ENCODE results near the gene OSBPL6. TPM values are rescaled to one million over a fixed set of nuclear protein-coding genes. Genes with fewer than 3 reads are reported as not detected.

Gene OSBPL6
- total RNA-seq, 1 experiment from 2014 or later: 4.6 TPM

- H4K5ac ChIP-seq (ENCODE audit: insufficient read length, low read depth, low read length): no peak overlapping the region
- H3K27ac ChIP-seq (ENCODE audit: insufficient read length, low read depth, low read length): no peak overlapping the region
- H3K27me3 Mint-ChIP-seq (ENCODE audit: low read depth): peaks cover 70% of the 10 kb centered on the region
- no peak overlapping the region for H3K14ac ChIP-seq (ENCODE audit: insufficient read depth, low read length)
- H2BK12ac ChIP-seq (ENCODE audit: insufficient read length, low read depth, low read length): no peak overlapping the region
- H3T11ph ChIP-seq (ENCODE audit: low read length): no peak overlapping the region
- no peak overlapping the region for H2AFZ ChIP-seq (ENCODE audit: low read length)
- H3K9me3 ChIP-seq (ENCODE audit: control insufficient read depth, low read depth, low read length): no peaks in the 10 kb centered on the region
- H3K4me3 Mint-ChIP-seq: no peak overlapping the region
- no peak overlapping the region for H2AK5ac ChIP-seq (ENCODE audit: insufficient read length, low read length)
- no peaks in the 10 kb centered on the region for H3K4me1 ChIP-seq (ENCODE audit: insufficient read depth, low read length)
- DNase-seq: no peak
- no peak overlapping the region for H3K18ac ChIP-seq (ENCODE audit: insufficient read length, low read depth, low read length)
- no peak overlapping the region for H3K4ac ChIP-seq (ENCODE audit: low read depth, low read length)
- no peak overlapping the region for H3K23ac ChIP-seq (ENCODE audit: insufficient read length, low read depth, low read length)
- no peaks in the 10 kb centered on the region for H3K79me2 ChIP-seq (ENCODE audit: insufficient read depth, low read length)
- H3K27me3 ChIP-seq (ENCODE audit: insufficient read depth, low read length): peaks cover 8% of the 10 kb centered on the region
- H4K8ac ChIP-seq (replicated peaks; ENCODE audit: insufficient read length, low read depth, low read length): no peak overlapping the region
- peaks cover 0 to 7% (median 3%) of the 10 kb centered on the region in 3 experiments; a peak in 3 of 7 replicates for H3K36me3 Mint-ChIP-seq (ENCODE audit: insufficient read depth in 1 of 3, low read depth in 3 of 3)
- H2BK5ac ChIP-seq (ENCODE audit: insufficient read length, low read length): no peak overlapping the region
- H3K9me3 Mint-ChIP-seq: peaks cover 2 to 3% of the 10 kb centered on the region in 2 experiments; a peak in 2 of 5 replicates
- no peaks in the 10 kb centered on the region for H3K23me2 ChIP-seq (ENCODE audit: insufficient read length, low read depth, low read length, poor library complexity, severe bottlenecking)
- H4K20me1 ChIP-seq (ENCODE audit: control insufficient read depth, insufficient read depth, insufficient read length): no peaks in the 10 kb centered on the region
- peak; percentile 54; the same call in 2 of the 3 replicates for TF ChIP-seq CTCF (conservative IDR thresholded peaks at IDR 0.05)
- H3K27ac Mint-ChIP-seq: no peak overlapping the region
- no CpG with 5 or more reads among the region's 3 CpGs for WGBS (ENCODE audit: extremely low coverage, insufficient read length, low lambda C conversion rate)
- no peaks in the 10 kb centered on the region for H3K79me1 ChIP-seq (ENCODE audit: insufficient read depth, low read depth, low read length, poor library complexity, severe bottlenecking)
- H2BK120ac ChIP-seq (ENCODE audit: low read depth, low read length, poor library complexity, severe bottlenecking): no peak overlapping the region
- no peak overlapping the region for H2BK20ac ChIP-seq (ENCODE audit: low read depth, low read length, poor library complexity, severe bottlenecking)
- no peak overlapping the region for H3K56ac ChIP-seq (ENCODE audit: insufficient read length, low read depth, low read length)
- H3K9ac ChIP-seq (ENCODE audit: extremely low read depth, insufficient read length, low read length): no peak overlapping the region
- H3K4me1 Mint-ChIP-seq: peaks cover 33 to 39% of the 10 kb centered on the region in 2 experiments
- H3K4me2 ChIP-seq (ENCODE audit: insufficient read depth, insufficient read length, low read length): no peak overlapping the region
- no peak overlapping the region for H4K91ac ChIP-seq (ENCODE audit: insufficient read length, low read depth, low read length)
- H2BK15ac ChIP-seq (ENCODE audit: low read depth, low read length): no peak overlapping the region
Observed at GRCh38 chr2:178208817-178209216, 14.5 kb downstream of the OSBPL6 start.

Measured in H9 (cell line).